Heart left ventricle (tissue), 16 donors: ENCODE measurements around the gene TPRA1. TPM values are rescaled to one million over a fixed set of nuclear protein-coding genes. Genes with fewer than 3 reads are reported as not detected.

Source experiments
- ATAC-seq, 4 donors: fragments of 200-7000 bp; cut with Tn5 transposase; one replicate each; pipeline ENCODE4 v1.9.1; 2020 to 2022; ENCODE audit warnings: moderate library complexity in 4 of 4, mild to moderate bottlenecking in 3 of 4, moderate number of reproducible peaks in 1 of 4
- DNase-seq, 5 donors: peaks; one replicate each; pipeline ENCODE4 v3.0.0-alpha.2; 2020
- H3K27ac ChIP-seq, 12 donors: fragments of 200-600 bp; sonication (generic) in 4 of 12; one replicate each; pipeline versions ENCODE4 v1.5.0 to v1.8.0; 2016 to 2022; ENCODE audit warnings: mild to moderate bottlenecking in 2 of 12
- H3K27me3 ChIP-seq, 9 donors: fragments of 200-600 bp; sonication (generic) in 2 of 9; one replicate each; pipeline versions ENCODE4 v1.5.1 to v1.8.0; 2016 to 2022; ENCODE audit warnings: mild to moderate bottlenecking in 3 of 9
- H3K36me3 ChIP-seq, 9 donors: fragments of 200-600 bp; sonication (generic) in 2 of 9; one replicate each; pipeline versions ENCODE4 v1.5.0 to v1.8.0; 2018 to 2022; ENCODE audit warnings: mild to moderate bottlenecking in 2 of 9
- H3K4me1 ChIP-seq, 12 donors: fragments of 200-600 bp; sonication (generic) in 4 of 12; one replicate each; pipeline versions ENCODE4 v1.5.0 to v1.8.0; 2016 to 2022; ENCODE audit warnings: mild to moderate bottlenecking in 3 of 12
- H3K4me3 ChIP-seq, 12 donors: fragments of 200-600 bp; sonication (generic) in 4 of 12; one replicate each; pipeline versions ENCODE4 v1.5.0 to v1.8.0; 2017 to 2022; ENCODE audit warnings: mild to moderate bottlenecking in 9 of 12, moderate library complexity in 4 of 12
- H3K9me3 ChIP-seq, 12 donors: fragments of 200-600 bp; sonication (generic) in 4 of 12; one replicate each; pipeline versions ENCODE4 v1.5.0 to v1.8.0; 2016 to 2022; ENCODE audit warnings: mild to moderate bottlenecking in 1 of 12
- CTCF ChIP-seq, 12 donors: fragments of 200-600 bp; sonication (generic) in 4 of 12; IDR thresholded peaks; one replicate each; pipeline versions ENCODE4 v1.5.0 to v1.8.0; 2018 to 2022; ENCODE audit warnings: antibody characterized with exemption in 12 of 12, mild to moderate bottlenecking in 5 of 12
- POLR2A ChIP-seq, 2 donors: fragments of 450-650 bp; IDR thresholded peaks; one replicate each; pipeline ENCODE4 v1.6.1; 2017; ENCODE audit warnings: antibody characterized with exemption in 2 of 2, mild to moderate bottlenecking in 2 of 2, moderate library complexity in 2 of 2
- WGBS, 4 donors: extraction: QIAGEN DNeasy Blood & Tissue Kit in 2 of 4; methylation state at CpG; one replicate each; pipeline versions ENCODE4 v1.1.5 to v1.1.7; 2013 to 2018; 5-methylcytosine and 5-hydroxymethylcytosine counted together
- intact Hi-C, 10 donors: fragments of 100-400 bp; cut with DNase I; formaldehyde crosslinking; loops; one replicate each; pipeline versions ENCODE4 v1.11.1 to v1.14.2; 2022
- long read RNA-seq, 3 donors: library from polyadenylated mRNA; unstranded; transcript quantifications; one replicate each; pipeline ENCODE4 v2.0.0, GENCODE V29; 2020 to 2021
- polyA plus RNA-seq, 2 donors: library from polyadenylated mRNA; stranded (reverse); fragments of 200-250 nt; gene quantifications; one replicate each; pipeline ENCODE4 v1.2.3, GENCODE V29; 2013
- total RNA-seq, 9 donors: library from RNA; depleted of rRNA in 2 of 9; stranded (reverse); fragments of >200 nt in 2 of 9; fragmentation: NEBNext Ultra II Directional in 3 of 9; extraction: Animal tissue kit (Norgen Biotek cat#: 25700) in 3 of 9; gene quantifications; one replicate each; pipeline versions ENCODE4 v1.1.0 to v1.2.4, GENCODE V29; 2016 to 2023
- donor health status: ischemic (EF 13 %, LVEDD 7.1; RV severe dilation, severe dysfunction).
- donor health status: healthy with polysubstance abuse.
- donor health status: DM: no; HTN: yes; CAD: no.
- donor health status: DM: no; HTN: no; CAD: no.
- donor health status: ischemic (EF 25% LVEDD 6.9; RV normal size, moderate dysfunction).
- donor health status: ischemic (EF 25% LVEDD 5.7; RV mildly dilated, moderate dysfunction).
- donor health status: healthy.
- donor health status: DM: yes; HTN: yes; CAD: no.
- donor health status: ischemic (EF 35%, LVEDD 5.7; RV mildly dilated, moderate dysfunction).
- donor health status: nonischemic (EF 11% LVEDD 7.7; RV severe dilation, severe dysfunction).
- donor health status: DM: yes; HTN: yes; CAD: no.
- donor health status: PGD.
- donor health status: ischemic (EF 29% LVEDD 5.4; RV normal size, mild dysfunction).
- donor health status: nonischemic (EF 23%, LVEDD 6.1; RV moderate dilation, normal function).

The TPRA1 gene
- total RNA-seq = 10 to 100 TPM; 13.4 to 29.0 (median 20.4) TPM
- polyA plus RNA-seq = 10 to 100 TPM; 16.1 to 27.8 TPM
- long read RNA-seq, donor 1, transcript TPRA1-202 (11 exons, 1,933 nt) = major isoform, 21 of 37 reads
- long read RNA-seq, donor 1, partial matches to known transcripts = 4 of 37 reads
- long read RNA-seq, donor 1, other reads (novel, unspliced or antisense) = 11 of 37 reads
- long read RNA-seq, donor 2, transcript TPRA1-202 (11 exons, 1,933 nt) = major isoform, 36 of 63 reads
- long read RNA-seq, donor 2, partial matches to known transcripts = 5 of 63 reads
- long read RNA-seq, donor 2, other reads (novel, unspliced or antisense) = 22 of 63 reads
- long read RNA-seq, donor 3, transcript TPRA1-202 (11 exons, 1,933 nt) = major isoform, 31 of 58 reads
- long read RNA-seq, donor 3, partial matches to known transcripts = 6 of 58 reads
- long read RNA-seq, donor 3, other reads (novel, unspliced or antisense) = 18 of 58 reads

- peak; percentile 92 to 96 (median 94) for ATAC-seq
- WGBS, 4 donors = 0 to 1% (median 0%) methylated on average over 28 to 72 of the region's 72 CpGs
- peaks cover 0 to 48% (median 34%) of the 10 kb centered on the region in 12 donors for H3K4me1 ChIP-seq
- H3K4me3 ChIP-seq = peak within 1 kb of the TSS; percentile 77 to 99 (median 96)
- peak in 1 of 2 donors; percentile 79 for TF ChIP-seq POLR2A (IDR thresholded peaks at IDR 0.05)
- peak in 7 of 12 donors; percentile 14 to 54 (median 41) for TF ChIP-seq CTCF (IDR thresholded peaks at IDR 0.05)
- no peaks in the 10 kb centered on the region for H3K36me3 ChIP-seq
- H3K9me3 ChIP-seq = no peaks in the 10 kb centered on the region
- H3K27me3 ChIP-seq = no peaks in the 10 kb centered on the region
- peak within 1 kb of the TSS; percentile 85 to 97 (median 94) for H3K27ac ChIP-seq
- peak; percentile 91 to 96 (median 93) for DNase-seq
- intact Hi-C loops = loop anchor here in 3 of 10 donors (1.0 to 10.0 kb wide), 3 partner anchors 7 to 231 kb away; partner anchors contain the start of genes ABTB1 (in 1 of the 3), MCM2 (in 1 of the 3) and MGLL (in 1 of the 3)
These were observed at the start of gene TPRA1 for GRCh38 chr3:127590593-127591465. Gene TPRA1 (minus strand): TSS chr3:127590733. CDS start chr3:127580146, 10,587 bp downstream.

- no peak for DNase-seq
- Histone ChIP-seq H3K4me1 (no peaks in the 10 kb centered on the region), H3K27ac (no peak overlapping the region), H3K9me3 (no peaks in the 10 kb centered on the region), H3K4me3 (no peak overlapping the region), H3K36me3 (no peaks in the 10 kb centered on the region), H3K27me3 (no peaks in the 10 kb centered on the region)
- TF ChIP-seq CTCF (IDR thresholded peaks at IDR 0.05) (no peak), POLR2A (IDR thresholded peaks at IDR 0.05) (no peak)
- intact Hi-C loops = no loop called here
- 93 to 99% (median 97%) methylated on average over 3 of the region's 3 CpGs for WGBS, 4 donors
- ATAC-seq = no peak
These were observed 49.5 kb upstream of the TPRA1 start for GRCh38 chr3:127640042-127640355.

- TF ChIP-seq POLR2A (IDR thresholded peaks at IDR 0.05) (no peak), CTCF (IDR thresholded peaks at IDR 0.05) (no peak)
- no peak overlapping the region for H3K27ac ChIP-seq
- WGBS, 4 donors = 83 to 100% (median 95%) methylated on average over 4 to 5 of the region's 5 CpGs
- no peaks in the 10 kb centered on the region for H3K4me1 ChIP-seq
- ATAC-seq = no peak
- intact Hi-C loops = no loop called here
- H3K27me3 ChIP-seq = no peaks in the 10 kb centered on the region
- DNase-seq = no peak
- H3K9me3 ChIP-seq = no peaks in the 10 kb centered on the region
- no peak overlapping the region for H3K4me3 ChIP-seq
- H3K36me3 ChIP-seq = no peaks in the 10 kb centered on the region
These were observed 48.9 kb upstream of the TPRA1 start for GRCh38 chr3:127639173-127640041.
